WTC11 (cell line): ENCODE measurements around the gene HDAC7. TPM values are rescaled to one million over a fixed set of nuclear protein-coding genes. Genes with fewer than 3 reads are reported as not detected.

Source experiments
- ATAC-seq: fragments of 200-7000 bp; cut with Tn5 transposase; 2 replicates; pipeline ENCODE4 v1.10.0; 2021; ENCODE audit warnings: mild to moderate bottlenecking, moderate library complexity
- CTCF ChIA-PET: fragments of 300-600 bp; sonication (Branson Sonifier 250); formaldehyde crosslinking; loops from one replicate; lab custom pipeline; 2021; ENCODE audit warnings: antibody characterized with exemption; lab: Charles Lee
- POLR2A ChIA-PET: fragments of 350-600 bp; sonication (Branson Sonifier 250); formaldehyde crosslinking; loops from one replicate; lab custom pipeline; 2021; ENCODE audit warnings: antibody characterized with exemption; lab: Charles Lee
- DNase-seq: peaks from one replicate; pipeline ENCODE4 v3.0.0; 2021; ENCODE audit warnings: low spot score
- H3K27ac Mint-ChIP-seq: 2 replicates; pipeline ENCODE4 v1.8.0; 2021; ENCODE audit warnings: mixed read lengths
- H3K27me3 Mint-ChIP-seq: 2 replicates; pipeline ENCODE4 v1.8.0; 2021; ENCODE audit warnings: low read depth, mild to moderate bottlenecking, moderate library complexity, mixed read lengths
- H3K36me3 Mint-ChIP-seq: 2 replicates; pipeline ENCODE4 v1.8.0; 2021; ENCODE audit warnings: mixed read lengths
- H3K4me1 Mint-ChIP-seq: 2 replicates; pipeline ENCODE4 v1.8.0; 2022; ENCODE audit warnings: mixed read lengths
- H3K4me3 Mint-ChIP-seq: 2 replicates; pipeline ENCODE4 v1.8.0; 2021; ENCODE audit warnings: mild to moderate bottlenecking, moderate library complexity, mixed read lengths
- H3K9me3 Mint-ChIP-seq: 2 replicates; pipeline ENCODE4 v1.8.0; 2021; ENCODE audit warnings: mixed read lengths
- CBFB ChIP-seq: sonication (generic); formaldehyde crosslinking; IDR thresholded peaks from 2 replicates; pipeline ENCODE4 v1.8.1; 2022; ENCODE audit warnings: mild to moderate bottlenecking, low read depth, missing genetic modification reagents
- ESRRA ChIP-seq: sonication (generic); formaldehyde crosslinking; IDR thresholded peaks from 2 replicates; pipeline ENCODE4 v1.8.1; 2022; ENCODE audit warnings: mild to moderate bottlenecking, missing genetic modification reagents, borderline replicate concordance
- ETV6 ChIP-seq: sonication (generic); formaldehyde crosslinking; IDR thresholded peaks from 2 replicates; pipeline ENCODE4 v1.8.1; 2022; ENCODE audit warnings: mild to moderate bottlenecking, missing genetic modification reagents
- FOXJ3 ChIP-seq: sonication (generic); formaldehyde crosslinking; IDR thresholded peaks from 2 replicates; pipeline ENCODE4 v1.9.0; 2021; ENCODE audit warnings: missing genetic modification reagents, mild to moderate bottlenecking, borderline replicate concordance
- FOXK1 ChIP-seq: sonication (generic); formaldehyde crosslinking; IDR thresholded peaks from 2 replicates; pipeline ENCODE4 v1.8.0; 2022; ENCODE audit warnings: mild to moderate bottlenecking, moderate library complexity, missing genetic modification reagents
- FOXP1 ChIP-seq: sonication (generic); formaldehyde crosslinking; IDR thresholded peaks from 2 replicates; pipeline ENCODE4 v1.8.0; 2022; ENCODE audit warnings: missing genetic modification reagents, mild to moderate bottlenecking, moderate library complexity, borderline replicate concordance
- GABPB1 ChIP-seq: sonication (generic); formaldehyde crosslinking; IDR thresholded peaks from 2 replicates; pipeline ENCODE4 v1.8.1; 2023; ENCODE audit warnings: mild to moderate bottlenecking, missing genetic modification reagents
- KAT7 ChIP-seq: sonication (generic); formaldehyde crosslinking; IDR thresholded peaks from 2 replicates; pipeline ENCODE4 v1.8.1; 2023; ENCODE audit warnings: missing genetic modification reagents, mild to moderate bottlenecking, borderline replicate concordance
- MXD4 ChIP-seq: fragments of 250-450 bp; sonication (Bioruptor Pico); IDR thresholded peaks from 2 replicates; pipeline ENCODE4 v1.8.0; 2021; ENCODE audit warnings: mild to moderate bottlenecking, moderate library complexity, borderline replicate concordance
- NR2C2 ChIP-seq: sonication (generic); formaldehyde crosslinking; IDR thresholded peaks from 2 replicates; pipeline ENCODE4 v1.8.0; 2022; ENCODE audit warnings: mild to moderate bottlenecking, missing genetic modification reagents
- OVOL2 ChIP-seq: fragments of 250-450 bp; sonication (Bioruptor Pico); IDR thresholded peaks from 2 replicates; pipeline ENCODE4 v1.9.0; 2021; ENCODE audit warnings: mild to moderate bottlenecking, borderline replicate concordance
- SMAD4 ChIP-seq: sonication (generic); formaldehyde crosslinking; IDR thresholded peaks from 2 replicates; pipeline ENCODE4 v1.8.0; 2022; ENCODE audit warnings: mild to moderate bottlenecking, missing genetic modification reagents
- TEAD1 ChIP-seq: sonication (generic); formaldehyde crosslinking; IDR thresholded peaks from 2 replicates; pipeline ENCODE4 v1.8.0; 2022; ENCODE audit warnings: mild to moderate bottlenecking, missing genetic modification reagents
- total RNA-seq: library from RNA; stranded (reverse); gene quantifications from 3 replicates; pipeline ENCODE4 v1.2.3, GENCODE V29; 2021
- TF ChIP-seq, protein P1 (sequence below): sonication (generic); formaldehyde crosslinking; IDR thresholded peaks from 2 replicates; pipeline ENCODE4 v1.8.1; 2022; ENCODE audit warnings: low read depth, missing genetic modification reagents, borderline replicate concordance
- TF ChIP-seq, protein P2 (sequence below): fragments of 250-450 bp; sonication (Bioruptor Pico); IDR thresholded peaks from 2 replicates; pipeline ENCODE4 v1.9.0; 2021; ENCODE audit warnings: mild to moderate bottlenecking
- TF ChIP-seq, protein P3 (sequence below): sonication (generic); formaldehyde crosslinking; IDR thresholded peaks from 2 replicates; pipeline ENCODE4 v1.8.1; 2022; ENCODE audit warnings: mild to moderate bottlenecking, moderate library complexity, missing genetic modification reagents
- TF ChIP-seq, protein P4 (sequence below): sonication (generic); formaldehyde crosslinking; IDR thresholded peaks from 2 replicates; pipeline ENCODE4 v1.8.0; 2022; ENCODE audit warnings: mild to moderate bottlenecking, missing genetic modification reagents
- TF ChIP-seq, protein P5 (sequence below): fragments of 250-450 bp; sonication (Bioruptor Pico); IDR thresholded peaks from 2 replicates; pipeline ENCODE4 v1.9.0; 2021; ENCODE audit warnings: moderate library complexity, mild to moderate bottlenecking, inconsistent platforms, borderline replicate concordance
- TF ChIP-seq, protein P6 (sequence below): sonication (generic); formaldehyde crosslinking; IDR thresholded peaks from 2 replicates; pipeline ENCODE4 v1.8.1; 2023; ENCODE audit warnings: mild to moderate bottlenecking, missing genetic modification reagents, borderline replicate concordance

The HDAC7 gene
- total RNA-seq, 1 experiment from 2014 or later: 111 TPM

DNA sequence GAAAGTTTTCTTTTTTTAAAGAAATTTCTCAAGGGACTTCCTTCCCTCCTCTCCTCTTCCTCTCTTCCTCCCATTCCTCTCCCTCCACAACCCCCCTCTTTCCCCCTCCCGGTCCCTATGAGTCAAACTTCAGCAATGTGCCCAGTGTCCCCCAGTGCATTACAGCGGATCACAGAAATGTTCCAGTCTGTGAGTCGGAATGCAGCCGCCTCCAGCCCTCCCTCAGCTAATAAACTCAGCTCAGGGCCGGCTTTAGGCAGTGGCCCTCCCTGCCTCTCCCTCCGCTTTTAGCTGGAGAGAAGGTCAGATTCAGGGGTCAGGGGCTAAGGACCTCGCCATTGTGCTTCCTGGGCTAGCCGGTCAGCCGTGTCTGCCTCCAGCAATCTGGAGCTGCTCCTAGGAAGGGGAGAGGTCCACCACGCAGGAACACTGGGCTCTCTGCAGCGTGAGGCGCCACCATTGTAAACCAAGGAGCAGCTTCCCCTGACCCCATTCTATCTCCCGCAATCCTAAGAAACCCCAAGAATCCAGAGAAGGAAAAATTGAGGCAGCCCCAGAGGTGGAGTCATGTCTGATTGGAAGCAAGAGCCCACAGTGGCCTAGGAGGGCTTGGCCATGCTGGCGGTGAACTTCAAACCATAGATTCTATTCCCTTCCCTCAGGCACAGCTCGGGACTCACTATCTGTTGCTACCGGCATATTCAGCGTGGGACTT is 1.1 kb upstream of the HDAC7 start:
- H3K4me1 Mint-ChIP-seq: peaks cover 63% of the 10 kb centered on the region
- peak; percentile 55 for ATAC-seq

DNA sequence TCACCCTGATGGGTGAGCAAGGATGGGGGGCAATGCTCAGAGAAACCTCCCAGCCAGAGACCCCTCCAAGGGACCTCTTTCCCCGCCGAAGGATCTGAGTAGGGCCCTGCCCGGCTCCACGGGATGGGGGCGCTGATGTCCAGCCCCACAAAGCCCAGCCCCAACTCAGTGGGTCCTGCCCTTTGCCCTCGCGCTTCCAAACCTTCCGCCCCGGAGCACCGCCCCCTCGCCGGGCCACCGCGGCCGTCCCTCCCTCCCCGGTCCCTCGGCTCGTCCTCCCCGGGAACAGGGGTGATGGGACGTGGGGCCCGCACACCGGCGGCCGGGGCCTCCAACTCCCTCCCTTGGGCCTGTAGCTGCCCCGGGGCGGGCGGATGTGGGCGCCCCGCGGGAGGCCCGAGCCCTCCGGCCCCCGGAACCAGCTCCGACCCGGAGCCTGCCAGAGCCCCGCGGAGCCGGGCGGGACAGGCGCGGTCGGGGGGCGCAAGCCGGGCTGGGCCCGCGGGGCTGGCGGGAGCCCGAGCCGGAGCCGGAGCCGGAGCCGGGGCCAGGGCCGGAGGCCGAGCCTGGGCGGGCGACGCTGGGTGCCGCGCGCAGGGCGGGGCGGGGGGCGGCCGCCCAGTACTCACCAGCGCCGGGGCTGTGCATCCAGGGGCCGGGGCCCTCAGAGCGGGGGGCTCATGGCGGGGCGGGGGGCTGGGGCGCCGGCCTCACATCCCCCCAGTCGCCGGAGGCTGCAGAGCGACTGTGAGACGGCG is 386 bp downstream of the HDAC7 start:
- DNase-seq: peak; percentile 77
- H3K9me3 Mint-ChIP-seq: no peaks in the 10 kb centered on the region
- H3K4me3 Mint-ChIP-seq: peak overlapping the region; percentile 78
- ATAC-seq: peak; percentile 51
- no peaks in the 10 kb centered on the region; the same call in 1 of the 2 replicates for H3K36me3 Mint-ChIP-seq
- peaks cover 12% of the 10 kb centered on the region for H3K27me3 Mint-ChIP-seq
- ChIA-PET POLR2A (interaction anchor here (0.6 to 1.7 kb wide), 4 partner anchors 8 to 1564 kb away, joined by 3 to 8 read pairs (median 4); no protein-coding TSS in a partner anchor), CTCF (interaction anchor here (0.6 to 7.6 kb wide), 15 partner anchors 9 to 933 kb away, joined by 3 to 134 read pairs (median 5); partner anchors contain the start of genes RAPGEF3 and VDR)
- peaks cover 59% of the 10 kb centered on the region for H3K4me1 Mint-ChIP-seq
- H3K27ac Mint-ChIP-seq: no peak overlapping the region
- no peak for TF ChIP-seq FOXP1 (CRISPR knock-in tag)
- no peak for TF ChIP-seq NR2C2
- TF ChIP-seq GABPB1 (CRISPR knock-in tag): no peak
- TF ChIP-seq, protein P1, sequence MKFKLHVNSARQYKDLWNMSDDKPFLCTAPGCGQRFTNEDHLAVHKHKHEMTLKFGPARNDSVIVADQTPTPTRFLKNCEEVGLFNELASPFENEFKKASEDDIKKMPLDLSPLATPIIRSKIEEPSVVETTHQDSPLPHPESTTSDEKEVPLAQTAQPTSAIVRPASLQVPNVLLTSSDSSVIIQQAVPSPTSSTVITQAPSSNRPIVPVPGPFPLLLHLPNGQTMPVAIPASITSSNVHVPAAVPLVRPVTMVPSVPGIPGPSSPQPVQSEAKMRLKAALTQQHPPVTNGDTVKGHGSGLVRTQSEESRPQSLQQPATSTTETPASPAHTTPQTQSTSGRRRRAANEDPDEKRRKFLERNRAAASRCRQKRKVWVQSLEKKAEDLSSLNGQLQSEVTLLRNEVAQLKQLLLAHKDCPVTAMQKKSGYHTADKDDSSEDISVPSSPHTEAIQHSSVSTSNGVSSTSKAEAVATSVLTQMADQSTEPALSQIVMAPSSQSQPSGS (CRISPR knock-in tag): no peak
- 0 out of 2 replicates have a peak, but pooled peaks have one; percentile 48 for TF ChIP-seq KAT7 (CRISPR knock-in tag)
- TF ChIP-seq ESRRA (CRISPR knock-in tag): no peak
- TF ChIP-seq MXD4 (CRISPR knock-in tag): no peak
- peak; percentile 63; the same call in 1 of the 2 replicates for TF ChIP-seq TEAD1 (CRISPR knock-in tag)
- no peak for TF ChIP-seq FOXK1
- TF ChIP-seq, protein P2, sequence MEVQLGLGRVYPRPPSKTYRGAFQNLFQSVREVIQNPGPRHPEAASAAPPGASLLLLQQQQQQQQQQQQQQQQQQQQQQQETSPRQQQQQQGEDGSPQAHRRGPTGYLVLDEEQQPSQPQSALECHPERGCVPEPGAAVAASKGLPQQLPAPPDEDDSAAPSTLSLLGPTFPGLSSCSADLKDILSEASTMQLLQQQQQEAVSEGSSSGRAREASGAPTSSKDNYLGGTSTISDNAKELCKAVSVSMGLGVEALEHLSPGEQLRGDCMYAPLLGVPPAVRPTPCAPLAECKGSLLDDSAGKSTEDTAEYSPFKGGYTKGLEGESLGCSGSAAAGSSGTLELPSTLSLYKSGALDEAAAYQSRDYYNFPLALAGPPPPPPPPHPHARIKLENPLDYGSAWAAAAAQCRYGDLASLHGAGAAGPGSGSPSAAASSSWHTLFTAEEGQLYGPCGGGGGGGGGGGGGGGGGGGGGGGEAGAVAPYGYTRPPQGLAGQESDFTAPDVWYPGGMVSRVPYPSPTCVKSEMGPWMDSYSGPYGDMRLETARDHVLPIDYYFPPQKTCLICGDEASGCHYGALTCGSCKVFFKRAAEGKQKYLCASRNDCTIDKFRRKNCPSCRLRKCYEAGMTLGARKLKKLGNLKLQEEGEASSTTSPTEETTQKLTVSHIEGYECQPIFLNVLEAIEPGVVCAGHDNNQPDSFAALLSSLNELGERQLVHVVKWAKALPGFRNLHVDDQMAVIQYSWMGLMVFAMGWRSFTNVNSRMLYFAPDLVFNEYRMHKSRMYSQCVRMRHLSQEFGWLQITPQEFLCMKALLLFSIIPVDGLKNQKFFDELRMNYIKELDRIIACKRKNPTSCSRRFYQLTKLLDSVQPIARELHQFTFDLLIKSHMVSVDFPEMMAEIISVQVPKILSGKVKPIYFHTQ (CRISPR knock-in tag): no peak
- no peak for TF ChIP-seq CBFB (CRISPR knock-in tag)
- no peak for TF ChIP-seq OVOL2 (CRISPR knock-in tag)
- TF ChIP-seq, protein P3, sequence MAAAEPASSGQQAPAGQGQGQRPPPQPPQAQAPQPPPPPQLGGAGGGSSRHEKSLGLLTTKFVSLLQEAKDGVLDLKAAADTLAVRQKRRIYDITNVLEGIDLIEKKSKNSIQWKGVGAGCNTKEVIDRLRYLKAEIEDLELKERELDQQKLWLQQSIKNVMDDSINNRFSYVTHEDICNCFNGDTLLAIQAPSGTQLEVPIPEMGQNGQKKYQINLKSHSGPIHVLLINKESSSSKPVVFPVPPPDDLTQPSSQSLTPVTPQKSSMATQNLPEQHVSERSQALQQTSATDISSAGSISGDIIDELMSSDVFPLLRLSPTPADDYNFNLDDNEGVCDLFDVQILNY (CRISPR knock-in tag): 0 out of 2 replicates have a peak, but pooled peaks have one; percentile 11
- TF ChIP-seq, protein P4, sequence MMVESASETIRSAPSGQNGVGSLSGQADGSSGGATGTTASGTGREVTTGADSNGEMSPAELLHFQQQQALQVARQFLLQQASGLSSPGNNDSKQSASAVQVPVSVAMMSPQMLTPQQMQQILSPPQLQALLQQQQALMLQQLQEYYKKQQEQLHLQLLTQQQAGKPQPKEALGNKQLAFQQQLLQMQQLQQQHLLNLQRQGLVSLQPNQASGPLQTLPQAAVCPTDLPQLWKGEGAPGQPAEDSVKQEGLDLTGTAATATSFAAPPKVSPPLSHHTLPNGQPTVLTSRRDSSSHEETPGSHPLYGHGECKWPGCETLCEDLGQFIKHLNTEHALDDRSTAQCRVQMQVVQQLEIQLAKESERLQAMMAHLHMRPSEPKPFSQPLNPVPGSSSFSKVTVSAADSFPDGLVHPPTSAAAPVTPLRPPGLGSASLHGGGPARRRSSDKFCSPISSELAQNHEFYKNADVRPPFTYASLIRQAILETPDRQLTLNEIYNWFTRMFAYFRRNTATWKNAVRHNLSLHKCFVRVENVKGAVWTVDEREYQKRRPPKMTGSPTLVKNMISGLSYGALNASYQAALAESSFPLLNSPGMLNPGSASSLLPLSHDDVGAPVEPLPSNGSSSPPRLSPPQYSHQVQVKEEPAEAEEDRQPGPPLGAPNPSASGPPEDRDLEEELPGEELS (CRISPR knock-in tag): no peak
- no peak for TF ChIP-seq FOXJ3 (CRISPR knock-in tag)

More for the DNA sequence above, 1.1 kb upstream of the HDAC7 start:
- ChIA-PET CTCF (interaction anchor here (0.7 to 7.6 kb wide), 11 partner anchors 8 to 143 kb away, joined by 3 to 134 read pairs (median 5); partner anchors contain the start of gene TMEM106C), POLR2A (interaction anchor here (0.6 to 1.7 kb wide), 11 partner anchors 8 to 672 kb away, joined by 3 to 5 read pairs (median 4); partner anchors contain the start of gene VDR)
- peak; percentile 69 for DNase-seq
- Mint-ChIP-seq H3K9me3 (no peaks in the 10 kb centered on the region), H3K36me3 (no peaks in the 10 kb centered on the region), H3K27ac (peak overlapping the region; percentile 98), H3K27me3 (peaks cover 12% of the 10 kb centered on the region), H3K4me3 (peak overlapping the region; percentile 86)
- TF ChIP-seq, protein P5, sequence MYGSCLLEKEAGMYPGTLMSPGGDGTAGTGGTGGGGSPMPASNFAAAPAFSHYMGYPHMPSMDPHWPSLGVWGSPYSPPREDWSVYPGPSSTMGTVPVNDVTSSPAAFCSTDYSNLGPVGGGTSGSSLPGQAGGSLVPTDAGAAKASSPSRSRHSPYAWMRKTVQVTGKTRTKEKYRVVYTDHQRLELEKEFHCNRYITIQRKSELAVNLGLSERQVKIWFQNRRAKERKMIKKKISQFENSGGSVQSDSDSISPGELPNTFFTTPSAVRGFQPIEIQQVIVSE: no peak
- TF ChIP-seq, protein P6, sequence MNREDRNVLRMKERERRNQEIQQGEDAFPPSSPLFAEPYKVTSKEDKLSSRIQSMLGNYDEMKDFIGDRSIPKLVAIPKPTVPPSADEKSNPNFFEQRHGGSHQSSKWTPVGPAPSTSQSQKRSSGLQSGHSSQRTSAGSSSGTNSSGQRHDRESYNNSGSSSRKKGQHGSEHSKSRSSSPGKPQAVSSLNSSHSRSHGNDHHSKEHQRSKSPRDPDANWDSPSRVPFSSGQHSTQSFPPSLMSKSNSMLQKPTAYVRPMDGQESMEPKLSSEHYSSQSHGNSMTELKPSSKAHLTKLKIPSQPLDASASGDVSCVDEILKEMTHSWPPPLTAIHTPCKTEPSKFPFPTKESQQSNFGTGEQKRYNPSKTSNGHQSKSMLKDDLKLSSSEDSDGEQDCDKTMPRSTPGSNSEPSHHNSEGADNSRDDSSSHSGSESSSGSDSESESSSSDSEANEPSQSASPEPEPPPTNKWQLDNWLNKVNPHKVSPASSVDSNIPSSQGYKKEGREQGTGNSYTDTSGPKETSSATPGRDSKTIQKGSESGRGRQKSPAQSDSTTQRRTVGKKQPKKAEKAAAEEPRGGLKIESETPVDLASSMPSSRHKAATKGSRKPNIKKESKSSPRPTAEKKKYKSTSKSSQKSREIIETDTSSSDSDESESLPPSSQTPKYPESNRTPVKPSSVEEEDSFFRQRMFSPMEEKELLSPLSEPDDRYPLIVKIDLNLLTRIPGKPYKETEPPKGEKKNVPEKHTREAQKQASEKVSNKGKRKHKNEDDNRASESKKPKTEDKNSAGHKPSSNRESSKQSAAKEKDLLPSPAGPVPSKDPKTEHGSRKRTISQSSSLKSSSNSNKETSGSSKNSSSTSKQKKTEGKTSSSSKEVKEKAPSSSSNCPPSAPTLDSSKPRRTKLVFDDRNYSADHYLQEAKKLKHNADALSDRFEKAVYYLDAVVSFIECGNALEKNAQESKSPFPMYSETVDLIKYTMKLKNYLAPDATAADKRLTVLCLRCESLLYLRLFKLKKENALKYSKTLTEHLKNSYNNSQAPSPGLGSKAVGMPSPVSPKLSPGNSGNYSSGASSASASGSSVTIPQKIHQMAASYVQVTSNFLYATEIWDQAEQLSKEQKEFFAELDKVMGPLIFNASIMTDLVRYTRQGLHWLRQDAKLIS (CRISPR knock-in tag): no peak
- TF ChIP-seq SMAD4 (CRISPR knock-in tag) (no peak), ETV6 (CRISPR knock-in tag) (0 out of 2 replicates have a peak, but pooled peaks have one; percentile 31)
- TF ChIP-seq, all 79 proteins: peak for 1
